Measurements from ENCODE around the gene PTPN6.

Gene PTPN6

DNA sequence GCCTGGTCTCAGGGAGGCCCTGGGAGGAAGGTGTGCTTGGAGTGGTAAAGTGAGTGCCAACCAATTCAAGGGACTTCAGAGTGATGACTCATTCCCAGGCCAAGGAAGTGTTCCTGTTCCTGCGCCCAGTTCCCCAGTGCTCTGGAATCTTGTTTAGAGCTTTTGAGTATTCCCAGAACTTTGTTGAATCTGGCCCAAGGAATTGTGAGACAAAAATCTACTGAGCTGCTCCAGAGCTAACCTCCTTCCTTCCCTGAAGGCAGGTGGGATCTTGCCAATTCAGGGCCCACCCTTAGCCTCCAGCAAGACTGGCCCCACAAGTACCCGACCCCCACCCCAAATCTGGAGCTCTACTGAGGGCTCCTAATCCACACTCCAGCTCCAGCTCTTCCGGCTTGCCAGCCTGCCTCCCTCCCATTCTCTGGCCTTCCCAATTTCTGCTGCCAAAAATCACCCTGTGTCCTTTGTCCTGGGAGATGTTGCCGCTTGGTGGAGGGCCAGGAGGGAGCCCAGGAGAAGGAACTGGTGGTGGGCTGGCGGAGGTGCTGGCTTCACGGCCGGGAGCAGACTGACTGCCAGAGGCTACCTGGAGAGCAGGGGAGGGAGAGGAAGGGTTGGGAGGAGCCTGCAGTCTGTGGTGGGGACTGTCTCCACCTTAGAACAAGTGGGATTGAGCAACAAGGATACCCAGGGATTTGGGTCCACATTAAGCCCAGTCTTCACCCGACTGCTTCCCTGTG is 25.4 kb upstream of the PTPN6 start:
- TF ChIP-seq, protein P1, sequence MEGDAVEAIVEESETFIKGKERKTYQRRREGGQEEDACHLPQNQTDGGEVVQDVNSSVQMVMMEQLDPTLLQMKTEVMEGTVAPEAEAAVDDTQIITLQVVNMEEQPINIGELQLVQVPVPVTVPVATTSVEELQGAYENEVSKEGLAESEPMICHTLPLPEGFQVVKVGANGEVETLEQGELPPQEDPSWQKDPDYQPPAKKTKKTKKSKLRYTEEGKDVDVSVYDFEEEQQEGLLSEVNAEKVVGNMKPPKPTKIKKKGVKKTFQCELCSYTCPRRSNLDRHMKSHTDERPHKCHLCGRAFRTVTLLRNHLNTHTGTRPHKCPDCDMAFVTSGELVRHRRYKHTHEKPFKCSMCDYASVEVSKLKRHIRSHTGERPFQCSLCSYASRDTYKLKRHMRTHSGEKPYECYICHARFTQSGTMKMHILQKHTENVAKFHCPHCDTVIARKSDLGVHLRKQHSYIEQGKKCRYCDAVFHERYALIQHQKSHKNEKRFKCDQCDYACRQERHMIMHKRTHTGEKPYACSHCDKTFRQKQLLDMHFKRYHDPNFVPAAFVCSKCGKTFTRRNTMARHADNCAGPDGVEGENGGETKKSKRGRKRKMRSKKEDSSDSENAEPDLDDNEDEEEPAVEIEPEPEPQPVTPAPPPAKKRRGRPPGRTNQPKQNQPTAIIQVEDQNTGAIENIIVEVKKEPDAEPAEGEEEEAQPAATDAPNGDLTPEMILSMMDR (IDR thresholded peaks at IDR 0.05): peak; percentile 17; the same call in 1 of the 2 replicates
- TF ChIP-seq ZFX (IDR thresholded peaks at IDR 0.05; ENCODE audit: borderline replicate concordance): no peak
- H3K27ac ChIP-seq: peak overlapping the region; percentile 100

DNA sequence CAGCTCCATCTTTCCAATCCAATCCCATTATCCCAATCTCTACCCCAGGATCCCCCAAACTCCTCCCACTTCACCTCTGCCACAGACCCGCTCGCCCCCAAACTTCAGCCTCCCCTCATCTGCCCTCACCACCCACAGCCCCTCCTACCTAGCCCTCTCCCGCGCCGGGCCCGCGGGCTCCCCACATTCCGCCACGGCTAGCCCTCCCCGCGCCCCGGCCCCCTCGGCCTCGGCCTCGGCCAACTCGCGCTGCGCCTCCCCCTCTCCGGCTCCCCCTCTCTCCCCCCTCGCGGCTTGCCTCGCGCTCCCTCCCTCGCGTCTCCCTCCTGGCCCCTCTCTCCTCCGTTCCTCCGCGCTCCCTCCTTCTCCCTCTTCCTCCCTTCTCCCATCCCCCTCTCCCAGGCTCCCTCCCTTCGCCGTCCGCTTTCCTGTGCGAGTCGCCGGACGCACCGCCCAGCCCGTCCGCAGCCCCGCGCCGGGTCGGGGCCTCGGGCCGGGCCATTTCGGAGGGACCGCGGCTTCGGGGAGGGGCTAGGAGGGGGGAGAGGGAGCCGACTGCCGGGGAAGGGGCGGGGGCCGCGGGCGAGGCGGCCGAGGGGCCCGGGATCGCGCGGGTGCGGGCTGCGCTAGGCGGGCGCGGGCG is 23.7 kb upstream of the PTPN6 start, which contains the start of gene ATN1:
ATN1 (plus strand) TSS at position 581 of the 643 bp plus-strand sequence. CDS start 6,043 bp downstream, outside the sequence.
- no peak for TF ChIP-seq ZFX (IDR thresholded peaks at IDR 0.05; ENCODE audit: borderline replicate concordance)
- TF ChIP-seq, protein P1 (IDR thresholded peaks at IDR 0.05): no peak

DNA sequence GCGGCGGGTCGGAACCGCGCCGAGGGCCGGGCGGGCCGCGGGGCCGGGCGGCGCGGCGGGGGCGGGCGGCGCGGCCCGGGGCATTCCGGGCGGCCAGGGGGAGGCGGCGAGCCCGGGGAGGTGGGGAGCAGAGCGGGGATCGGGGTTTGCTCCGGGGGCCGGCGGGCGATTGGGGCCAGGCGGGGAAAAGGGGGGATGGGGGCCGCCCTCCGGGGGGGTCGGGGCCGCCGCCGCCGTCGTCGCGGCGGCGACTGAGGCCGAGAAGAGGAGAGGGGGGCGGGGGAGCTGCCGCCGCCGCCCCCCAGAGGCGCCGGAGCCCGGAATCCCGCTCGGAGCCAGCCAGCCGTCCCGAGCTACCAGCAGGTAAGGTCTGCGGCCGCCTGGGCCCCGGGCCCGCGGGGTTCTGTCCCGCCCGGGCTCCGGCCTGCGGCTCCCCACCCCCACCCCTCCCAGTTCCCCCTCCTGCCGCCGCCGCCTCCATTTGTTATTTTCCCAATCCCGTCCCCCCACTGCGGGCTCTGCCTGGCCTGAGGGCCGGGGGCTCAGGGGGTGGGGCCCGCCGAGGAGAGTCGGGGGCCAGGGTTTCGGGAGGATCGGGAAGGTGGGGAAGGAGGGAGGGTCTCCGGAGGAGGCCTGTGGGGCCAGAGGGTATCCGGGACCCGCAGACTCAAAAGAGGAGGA is 23.0 kb upstream of the PTPN6 start:
- H3K27ac ChIP-seq: peak overlapping the region; percentile 100
- TF ChIP-seq ZFX (IDR thresholded peaks at IDR 0.05; ENCODE audit: borderline replicate concordance): no peak
- TF ChIP-seq, protein P1 (IDR thresholded peaks at IDR 0.05): no peak

More for the DNA sequence above, 23.7 kb upstream of the PTPN6 start, which contains the start of gene ATN1:
- peak within 1 kb of the TSS; percentile 100 for H3K27ac ChIP-seq

- peak overlapping the region; percentile 100 for H3K27ac ChIP-seq
These were observed 22.3 kb upstream of the PTPN6 start for GRCh38 chr12:6928703-6929407.

DNA sequence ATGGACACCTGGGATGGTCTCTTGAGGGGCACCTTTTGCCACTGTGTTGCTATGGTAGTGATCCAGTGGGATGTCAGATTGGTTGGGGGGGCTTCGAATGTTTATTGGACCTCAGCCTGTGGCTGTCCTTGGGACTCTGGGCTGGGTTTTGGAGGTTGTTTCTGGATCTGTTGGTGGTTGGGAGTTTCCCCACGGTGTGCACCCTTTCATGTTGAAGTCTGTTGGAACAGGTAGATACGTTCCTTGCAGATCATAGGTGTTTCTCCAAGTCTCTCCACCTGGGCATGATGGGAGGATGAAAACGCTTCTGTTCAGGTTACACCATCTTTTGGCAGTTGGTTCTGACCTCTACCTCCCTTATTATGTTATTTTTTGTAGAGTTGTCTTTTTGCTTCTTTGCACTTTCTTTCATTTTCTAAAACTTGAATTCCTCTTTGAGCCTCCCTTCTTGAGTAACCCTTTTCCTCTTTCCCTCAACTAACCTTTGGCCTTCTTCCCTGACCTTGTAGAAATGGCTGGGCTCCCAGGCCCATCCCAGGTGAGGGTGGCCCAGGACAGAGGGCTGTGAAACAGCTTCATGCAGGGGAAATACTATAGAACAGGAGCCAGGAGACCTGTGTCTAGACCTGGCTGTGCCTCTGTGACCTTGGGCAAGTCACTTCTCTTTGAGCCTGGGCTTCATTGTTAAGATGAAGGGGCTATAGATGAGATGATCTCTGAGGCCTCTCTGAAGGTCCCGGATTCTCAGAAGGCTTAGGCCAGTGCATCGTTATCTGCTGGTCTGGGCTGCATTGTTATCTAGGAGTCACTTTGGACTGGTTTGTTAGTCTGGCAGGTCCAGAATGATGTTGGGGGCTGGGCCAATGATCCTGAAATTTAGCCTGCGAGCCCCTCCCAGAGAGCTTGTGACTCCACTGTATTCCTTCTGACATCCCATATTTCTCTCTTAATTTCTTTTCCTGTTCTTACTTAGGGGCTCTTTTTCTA is 21.4 kb upstream of the PTPN6 start:
- H3K27ac ChIP-seq: peak overlapping the region; percentile 100
- no peak for TF ChIP-seq ZFX (IDR thresholded peaks at IDR 0.05; ENCODE audit: borderline replicate concordance)
- TF ChIP-seq, protein P1 (IDR thresholded peaks at IDR 0.05): no peak

More at GRCh38 chr12:6928703-6929407, 22.3 kb upstream of the PTPN6 start:
- TF ChIP-seq, protein P1 (IDR thresholded peaks at IDR 0.05): no peak
- no peak for TF ChIP-seq ZFX (IDR thresholded peaks at IDR 0.05; ENCODE audit: borderline replicate concordance)

DNA sequence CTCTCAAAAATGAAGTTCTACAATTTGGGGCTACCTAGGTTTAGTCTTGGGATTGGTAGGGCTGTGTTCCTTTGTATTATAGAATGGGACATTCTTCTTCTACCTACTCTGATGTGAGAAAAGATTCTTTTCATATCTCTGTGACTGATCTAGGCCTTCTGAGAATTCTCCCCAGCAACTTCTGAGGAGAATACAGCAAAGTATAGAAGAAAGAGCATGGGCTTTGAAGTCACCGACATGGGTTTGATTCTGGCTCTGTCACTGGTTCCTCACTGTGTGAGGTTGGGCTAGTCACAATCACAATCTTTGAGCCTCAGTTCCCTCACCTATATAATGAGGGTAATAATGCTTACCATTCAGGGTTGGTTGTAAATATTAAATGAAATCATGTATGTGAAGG is 18.4 kb upstream of the PTPN6 start:
- TF ChIP-seq, protein P1 (IDR thresholded peaks at IDR 0.05): no peak
- peak overlapping the region; percentile 100 for H3K27ac ChIP-seq

All from 22Rv1 (cell line).